Measurements from ENCODE around the gene DNAJC4. TPM values are rescaled to one million over a fixed set of nuclear protein-coding genes. Genes with fewer than 3 reads are reported as not detected.

Gene DNAJC4
- polyA plus RNA-seq, 1 donor (not counting 4 experiments of a cell fraction or from before 2014, with no cell fraction given): 12.2 TPM

DNA sequence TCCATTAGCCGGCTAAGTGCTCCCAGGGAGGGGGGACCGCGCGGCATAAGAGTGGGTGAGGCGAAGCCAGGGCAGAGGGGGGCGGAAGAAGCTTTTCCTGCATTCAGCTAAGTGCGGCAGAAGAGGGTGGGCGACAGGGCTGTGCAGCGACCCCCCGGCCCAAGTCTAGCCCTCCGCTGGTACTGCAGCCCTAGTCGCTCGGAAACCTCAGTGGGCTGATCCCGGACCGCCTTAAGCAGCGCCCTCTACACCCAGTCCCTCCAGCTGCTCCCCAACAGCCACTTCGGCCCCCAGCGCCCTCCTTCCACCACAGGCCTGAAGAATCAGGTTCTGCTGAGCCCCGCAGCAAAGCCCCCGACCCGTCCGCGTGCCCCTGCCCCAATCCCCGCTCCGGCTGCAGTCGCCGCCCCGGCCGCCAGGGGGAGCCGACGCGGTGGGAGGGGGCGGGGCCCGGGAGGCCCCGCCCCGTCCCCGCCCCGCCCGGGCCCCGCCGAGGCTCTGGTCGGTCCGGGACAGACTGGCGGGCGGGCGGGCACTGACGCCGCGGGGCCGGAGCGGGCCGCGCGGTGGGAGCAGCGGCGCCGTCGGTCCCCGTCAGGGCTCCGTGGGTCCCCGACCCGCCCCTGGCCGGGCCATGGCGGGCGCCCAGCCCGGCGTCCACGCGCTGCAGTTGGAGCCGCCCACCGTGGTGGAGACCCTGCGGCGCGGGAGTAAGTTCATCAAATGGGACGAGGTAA, 20.8 kb downstream of the DNAJC4 start, which contains the start of gene PLCB3:
Gene PLCB3, plus strand, starts transcription at position 515 of the 737 bp plus-strand sequence. Its CDS starts 120 bp downstream, at position 635.
- peak within 1 kb of the TSS; percentile 61 for H3K27ac ChIP-seq (ENCODE audit: control insufficient read depth, insufficient read depth, low read length)
- FAIRE-seq (no peak), DNase-seq (ENCODE audit: low read depth, low spot score) (no peak)
- H3K4me2 ChIP-seq (ENCODE audit: control insufficient read depth, extremely low read depth, insufficient read depth, low read depth, low read length): peak within 1 kb of the TSS; percentile 87
- H3K9me1 ChIP-seq (ENCODE audit: control insufficient read depth, extremely low read depth, insufficient read depth, low read length): no peaks in the 10 kb centered on the region
- H3K79me2 ChIP-seq (ENCODE audit: control insufficient read depth, insufficient read depth, low read length): peaks cover 36% of the 10 kb centered on the region
- peaks cover 8% of the 10 kb centered on the region for H4K20me1 ChIP-seq (ENCODE audit: control insufficient read depth, extremely low read depth, insufficient read depth, low read length)
- H2AFZ ChIP-seq (ENCODE audit: control insufficient read depth, low read length): peak within 1 kb of the TSS; percentile 71
- peak within 1 kb of the TSS; percentile 77 to 96 (median 96) for H3K4me3 ChIP-seq (ENCODE audit: control insufficient read depth in 2 of 3, extremely low read depth in 1 of 3, insufficient read depth in 2 of 3, low read depth in 1 of 3, low read length in 3 of 3)
- H3K27me3 ChIP-seq (ENCODE audit: control insufficient read depth, extremely low read depth, insufficient read depth, low read length): no peaks in the 10 kb centered on the region
- H3K9me3 ChIP-seq (ENCODE audit: control insufficient read depth, low read depth, low read length): no peaks in the 10 kb centered on the region
- dilution Hi-C loops (cut with MboI; ENCODE audit: extremely low pct_ligation_motif_present, low sequenced_read_pairs): no loop called here
- peaks cover 14 to 24% of the 10 kb centered on the region in 2 experiments for H3K36me3 ChIP-seq (ENCODE audit: control insufficient read depth in 2 of 2, extremely low read depth in 1 of 2, insufficient read depth in 2 of 2, low read length in 2 of 2)
- TF ChIP-seq EZH2 (IDR thresholded peaks at IDR 0.05; ENCODE audit: low read length): no peak
- TF ChIP-seq, protein P1, sequence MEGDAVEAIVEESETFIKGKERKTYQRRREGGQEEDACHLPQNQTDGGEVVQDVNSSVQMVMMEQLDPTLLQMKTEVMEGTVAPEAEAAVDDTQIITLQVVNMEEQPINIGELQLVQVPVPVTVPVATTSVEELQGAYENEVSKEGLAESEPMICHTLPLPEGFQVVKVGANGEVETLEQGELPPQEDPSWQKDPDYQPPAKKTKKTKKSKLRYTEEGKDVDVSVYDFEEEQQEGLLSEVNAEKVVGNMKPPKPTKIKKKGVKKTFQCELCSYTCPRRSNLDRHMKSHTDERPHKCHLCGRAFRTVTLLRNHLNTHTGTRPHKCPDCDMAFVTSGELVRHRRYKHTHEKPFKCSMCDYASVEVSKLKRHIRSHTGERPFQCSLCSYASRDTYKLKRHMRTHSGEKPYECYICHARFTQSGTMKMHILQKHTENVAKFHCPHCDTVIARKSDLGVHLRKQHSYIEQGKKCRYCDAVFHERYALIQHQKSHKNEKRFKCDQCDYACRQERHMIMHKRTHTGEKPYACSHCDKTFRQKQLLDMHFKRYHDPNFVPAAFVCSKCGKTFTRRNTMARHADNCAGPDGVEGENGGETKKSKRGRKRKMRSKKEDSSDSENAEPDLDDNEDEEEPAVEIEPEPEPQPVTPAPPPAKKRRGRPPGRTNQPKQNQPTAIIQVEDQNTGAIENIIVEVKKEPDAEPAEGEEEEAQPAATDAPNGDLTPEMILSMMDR (optimal IDR thresholded peaks at IDR 0.05 in 1 of 3, IDR thresholded peaks at IDR 0.05 in 1 of 3, conservative IDR thresholded peaks at IDR 0.05 in 1 of 3; ENCODE audit: extremely low read depth in 1 of 3, insufficient read depth in 2 of 3, low read length in 3 of 3): peak in 2 of 3 experiments; percentile 42 to 62
- peaks cover 22% of the 10 kb centered on the region for H3K4me1 ChIP-seq (ENCODE audit: control insufficient read depth, extremely low read depth, insufficient read depth, low read length)
- peak within 1 kb of the TSS; percentile 90 for H3K9ac ChIP-seq (ENCODE audit: control insufficient read depth, extremely low read depth, insufficient read depth, low read length)

- Histone ChIP-seq H3K36me3 (ENCODE audit: control insufficient read depth in 2 of 2, extremely low read depth in 1 of 2, insufficient read depth in 2 of 2, low read length in 2 of 2) (peaks cover 18 to 28% of the 10 kb centered on the region in 2 experiments), H3K4me3 (ENCODE audit: control insufficient read depth in 2 of 3, extremely low read depth in 1 of 3, insufficient read depth in 2 of 3, low read depth in 1 of 3, low read length in 3 of 3) (peak overlapping the region; percentile 77 to 96 (median 96)), H3K27ac (ENCODE audit: control insufficient read depth, insufficient read depth, low read length) (peak overlapping the region; percentile 61), H3K9me1 (ENCODE audit: control insufficient read depth, extremely low read depth, insufficient read depth, low read length) (no peaks in the 10 kb centered on the region), H3K4me2 (ENCODE audit: control insufficient read depth, extremely low read depth, insufficient read depth, low read depth, low read length) (peak overlapping the region; percentile 87), H4K20me1 (ENCODE audit: control insufficient read depth, extremely low read depth, insufficient read depth, low read length) (peaks cover 8% of the 10 kb centered on the region), H3K9me3 (ENCODE audit: control insufficient read depth, low read depth, low read length) (no peaks in the 10 kb centered on the region), H3K27me3 (ENCODE audit: control insufficient read depth, extremely low read depth, insufficient read depth, low read length) (no peaks in the 10 kb centered on the region), H2AFZ (ENCODE audit: control insufficient read depth, low read length) (no peak overlapping the region), H3K9ac (ENCODE audit: control insufficient read depth, extremely low read depth, insufficient read depth, low read length) (peak overlapping the region; percentile 90), H3K4me1 (ENCODE audit: control insufficient read depth, extremely low read depth, insufficient read depth, low read length) (peaks cover 27% of the 10 kb centered on the region), H3K79me2 (ENCODE audit: control insufficient read depth, insufficient read depth, low read length) (peaks cover 37% of the 10 kb centered on the region)
- dilution Hi-C loops (cut with MboI; ENCODE audit: extremely low pct_ligation_motif_present, low sequenced_read_pairs): no loop called here
- FAIRE-seq (no peak), DNase-seq (ENCODE audit: low read depth, low spot score) (no peak)
- TF ChIP-seq EZH2 (IDR thresholded peaks at IDR 0.05; ENCODE audit: low read length): no peak
- TF ChIP-seq, protein P1 (optimal IDR thresholded peaks at IDR 0.05 in 1 of 3, IDR thresholded peaks at IDR 0.05 in 1 of 3, conservative IDR thresholded peaks at IDR 0.05 in 1 of 3; ENCODE audit: extremely low read depth in 1 of 3, insufficient read depth in 2 of 3, low read length in 3 of 3): no peak
These were observed 21.3 kb downstream of the DNAJC4 start for GRCh38 chr11:64251753-64252002.
